ENCODE data around the gene PKMYT1.

PKMYT1 gene

DNA sequence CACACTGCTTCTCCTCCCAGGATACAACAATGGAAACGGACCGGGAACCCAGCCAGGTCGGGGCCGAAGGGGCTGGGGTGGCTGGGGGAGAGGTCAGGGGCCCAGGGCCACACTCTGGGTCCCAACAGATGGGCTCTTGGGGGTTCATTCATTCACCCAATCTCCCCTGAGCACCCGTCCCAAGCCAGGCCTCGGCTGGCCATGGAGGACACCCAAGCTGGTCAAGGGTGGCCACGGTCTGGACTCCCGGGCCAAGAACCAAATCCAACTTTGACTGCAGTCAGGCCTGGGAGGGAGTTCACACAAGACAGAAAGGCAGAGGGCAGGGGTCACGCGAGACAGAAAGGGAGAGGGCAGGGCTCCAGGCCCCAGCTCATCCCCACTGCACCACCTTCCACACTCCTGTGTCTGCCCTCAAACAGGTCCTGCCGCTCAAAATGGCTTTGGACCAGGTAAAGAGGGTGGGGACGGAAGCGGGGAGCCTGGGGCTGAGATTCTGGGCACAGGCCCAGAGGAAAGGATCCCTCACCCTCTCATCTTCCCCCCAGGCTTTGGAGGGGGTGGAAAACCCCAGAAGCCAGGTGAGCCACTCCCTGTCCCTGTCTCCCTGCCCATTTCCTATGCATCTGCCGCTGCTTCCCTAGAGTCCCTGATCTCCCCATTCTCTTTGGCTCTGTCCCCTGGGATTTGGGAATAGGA is 12.3 kb upstream of the PKMYT1 start:
- Histone ChIP-seq H3K36me3 (ENCODE audit: insufficient read depth, low read length) (no peaks in the 10 kb centered on the region), H3K9ac (ENCODE audit: low read depth, low read length) (no peak overlapping the region), H3K4me1 (ENCODE audit: insufficient read depth, low read length) (peaks cover 29% of the 10 kb centered on the region), H3K9me3 (ENCODE audit: control insufficient read depth, insufficient read depth, low read length) (no peaks in the 10 kb centered on the region)

DNA sequence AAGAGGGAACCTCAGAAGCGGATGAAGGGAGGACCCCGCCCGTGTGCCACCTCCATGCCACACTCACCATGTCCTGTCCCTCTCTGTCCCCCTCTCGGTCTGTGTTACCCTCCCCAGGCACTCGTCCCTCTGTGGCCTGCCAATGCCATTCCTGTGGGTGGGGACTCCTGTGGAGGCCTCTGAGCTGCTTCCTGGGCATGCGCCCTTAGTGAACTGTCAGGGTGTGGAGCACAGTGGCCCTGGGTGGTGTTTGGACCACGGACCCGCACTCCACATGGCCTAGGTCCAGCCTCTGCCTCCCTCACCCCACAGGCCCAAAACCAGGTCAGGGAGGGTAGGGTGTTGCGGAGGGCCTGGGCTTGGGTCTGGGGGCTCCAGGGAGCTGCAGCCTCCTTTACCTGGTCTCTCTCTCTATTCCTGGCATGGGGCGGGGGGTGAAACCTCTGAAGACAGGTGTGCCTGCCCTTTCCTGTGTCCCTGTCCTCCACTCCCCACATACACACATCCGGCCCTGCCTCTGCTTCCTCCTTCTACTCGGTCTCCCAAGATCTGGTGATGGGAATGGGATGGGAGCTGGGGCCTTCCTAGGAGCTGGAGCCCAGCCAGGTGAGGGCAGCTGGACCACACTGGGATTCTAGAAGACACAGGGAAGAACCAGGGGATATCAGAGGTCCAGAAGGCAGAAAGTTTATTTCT is 11.5 kb upstream of the PKMYT1 start:
- no peak overlapping the region for H3K9ac ChIP-seq (ENCODE audit: low read depth, low read length)
- H3K36me3 ChIP-seq (ENCODE audit: insufficient read depth, low read length), result no peaks in the 10 kb centered on the region
- no peaks in the 10 kb centered on the region for H3K9me3 ChIP-seq (ENCODE audit: control insufficient read depth, insufficient read depth, low read length)
- peaks cover 28% of the 10 kb centered on the region for H3K4me1 ChIP-seq (ENCODE audit: insufficient read depth, low read length)

DNA sequence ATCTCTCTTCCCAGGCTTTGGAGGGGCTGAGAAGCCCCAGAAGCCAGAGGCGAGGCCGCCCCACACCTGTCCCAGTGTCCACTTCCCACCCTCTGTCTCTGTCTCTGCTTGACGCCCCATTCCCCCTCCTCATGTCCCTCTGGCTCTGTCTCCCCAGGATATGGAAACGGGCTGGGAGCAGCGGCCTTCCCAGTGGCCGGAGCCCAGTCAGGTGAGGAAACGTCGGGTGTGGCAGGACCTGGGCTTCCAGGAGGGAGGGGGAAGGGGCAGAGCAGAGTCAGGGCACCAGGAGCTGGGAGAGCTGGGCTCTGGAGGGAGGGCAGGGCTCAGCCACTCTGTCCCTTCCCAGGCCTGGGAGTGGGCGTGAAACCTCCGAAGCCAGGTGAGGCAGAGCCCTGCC is 10.6 kb upstream of the PKMYT1 start:
- H3K9me3 ChIP-seq (ENCODE audit: control insufficient read depth, insufficient read depth, low read length), result no peaks in the 10 kb centered on the region
- no peaks in the 10 kb centered on the region for H3K36me3 ChIP-seq (ENCODE audit: insufficient read depth, low read length)
- H3K4me1 ChIP-seq (ENCODE audit: insufficient read depth, low read length), result peaks cover 26% of the 10 kb centered on the region

DNA sequence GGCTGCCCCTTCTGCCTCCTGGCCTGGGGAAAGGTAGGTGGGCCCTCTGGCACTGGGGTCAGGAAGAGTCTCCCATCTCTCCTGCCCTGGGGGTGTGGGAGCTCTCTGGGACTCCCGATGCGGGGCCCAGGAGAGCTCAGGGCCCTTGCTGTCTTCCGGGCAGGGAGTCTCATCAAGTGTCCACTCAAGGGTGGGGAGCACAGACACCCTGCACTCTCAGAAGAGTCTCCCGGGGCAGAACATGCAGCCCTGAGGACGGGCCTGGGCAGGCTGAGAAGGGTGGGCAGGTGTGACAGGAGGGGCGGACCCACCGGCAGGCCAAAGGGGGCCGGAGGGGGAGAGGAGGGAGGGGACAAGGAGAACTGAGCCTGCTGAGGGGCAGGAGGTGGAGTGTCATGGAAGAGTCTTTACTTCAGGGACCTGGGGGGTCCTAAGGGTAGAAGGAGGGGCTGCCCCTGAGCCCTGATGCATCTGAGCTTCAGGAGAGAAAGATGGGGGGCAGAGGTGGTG is 8.4 kb upstream of the PKMYT1 start:
- Histone ChIP-seq H3K9ac (ENCODE audit: low read depth, low read length) (no peak overlapping the region), H3K36me3 (ENCODE audit: insufficient read depth, low read length) (no peaks in the 10 kb centered on the region), H3K4me1 (ENCODE audit: insufficient read depth, low read length) (peaks cover 26% of the 10 kb centered on the region), H3K9me3 (ENCODE audit: control insufficient read depth, insufficient read depth, low read length) (no peaks in the 10 kb centered on the region)

More for the DNA sequence above, 10.6 kb upstream of the PKMYT1 start:
- no peak overlapping the region for H3K9ac ChIP-seq (ENCODE audit: low read depth, low read length)

DNA sequence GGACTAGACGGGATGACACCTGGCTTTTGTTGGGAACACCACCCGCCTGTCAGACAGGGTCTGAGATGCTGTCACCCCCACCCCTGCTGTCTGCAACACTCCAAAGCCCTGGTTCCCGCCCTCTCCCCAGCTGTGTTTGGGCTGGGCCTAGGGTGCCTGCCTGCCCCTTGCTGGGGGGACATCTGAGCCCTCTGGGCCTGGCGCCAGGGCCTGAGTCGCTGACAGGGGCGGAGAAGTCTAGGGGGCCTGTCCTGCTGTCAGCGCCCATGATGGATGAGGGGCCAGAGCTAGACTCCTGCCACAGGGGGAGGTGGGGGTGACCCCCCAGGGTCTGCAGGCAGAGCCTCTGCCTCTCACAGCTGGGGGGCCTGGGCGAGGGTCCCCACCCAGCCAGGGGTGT is 7.6 kb upstream of the PKMYT1 start:
- Histone ChIP-seq H3K4me1 (ENCODE audit: insufficient read depth, low read length) (peaks cover 29% of the 10 kb centered on the region), H3K9ac (ENCODE audit: low read depth, low read length) (no peak overlapping the region), H3K36me3 (ENCODE audit: insufficient read depth, low read length) (no peaks in the 10 kb centered on the region), H3K9me3 (ENCODE audit: control insufficient read depth, insufficient read depth, low read length) (no peaks in the 10 kb centered on the region)

DNA sequence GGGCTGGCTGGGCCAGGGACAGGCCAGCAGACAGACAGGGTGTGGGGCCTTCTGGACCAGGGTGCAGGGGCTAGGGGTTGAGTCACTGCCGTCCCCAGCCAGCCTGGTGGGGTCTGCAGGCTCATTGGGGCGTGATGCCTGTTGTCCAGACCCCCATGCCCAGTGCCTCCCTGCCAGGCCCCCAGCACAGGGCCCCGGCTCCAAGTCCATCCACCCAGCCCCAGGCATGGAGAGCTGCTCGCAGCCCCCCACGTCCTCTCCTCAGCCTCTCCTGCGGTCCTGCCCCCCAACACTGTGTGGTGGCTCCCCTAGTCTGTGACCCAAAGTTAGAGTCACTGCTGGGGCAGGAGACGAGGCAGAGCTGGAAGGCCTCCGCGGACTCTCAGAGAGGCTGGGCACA is 7.0 kb upstream of the PKMYT1 start:
- Histone ChIP-seq H3K4me1 (ENCODE audit: insufficient read depth, low read length) (peaks cover 30% of the 10 kb centered on the region), H3K9ac (ENCODE audit: low read depth, low read length) (no peak overlapping the region), H3K9me3 (ENCODE audit: control insufficient read depth, insufficient read depth, low read length) (no peaks in the 10 kb centered on the region), H3K36me3 (ENCODE audit: insufficient read depth, low read length) (no peaks in the 10 kb centered on the region)

DNA sequence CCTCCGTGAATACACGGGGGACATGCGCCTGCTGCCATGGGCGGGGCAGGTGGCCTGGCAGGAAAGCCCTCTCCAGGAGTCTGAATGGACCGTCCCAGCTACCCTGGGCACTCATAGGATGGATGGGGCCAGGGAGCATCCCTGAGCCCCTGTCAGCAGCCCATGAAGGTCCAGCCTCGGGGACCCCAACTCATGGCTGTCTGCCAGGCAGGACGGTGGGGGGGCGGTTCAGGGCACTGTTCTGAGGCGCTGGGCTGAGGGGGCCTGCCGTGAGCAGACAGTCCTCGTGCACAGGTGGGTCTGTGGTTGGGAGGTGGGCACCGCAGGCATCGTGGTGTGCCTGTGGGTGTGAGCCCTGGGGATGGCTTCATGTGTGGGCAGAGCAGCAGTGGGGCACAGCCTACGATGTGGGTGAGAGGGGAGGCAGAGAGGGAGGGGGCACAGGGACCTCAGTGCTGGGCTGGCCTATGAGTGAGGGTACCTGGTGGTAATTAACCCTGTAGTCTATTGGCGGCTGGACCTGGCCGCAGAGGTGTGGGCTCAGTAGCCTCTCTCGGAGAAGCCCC is 6.5 kb upstream of the PKMYT1 start:
- H3K9ac ChIP-seq (ENCODE audit: low read depth, low read length), result no peak overlapping the region
- H3K4me1 ChIP-seq (ENCODE audit: insufficient read depth, low read length), result peaks cover 30% of the 10 kb centered on the region
- H3K36me3 ChIP-seq (ENCODE audit: insufficient read depth, low read length), result no peaks in the 10 kb centered on the region
- no peaks in the 10 kb centered on the region for H3K9me3 ChIP-seq (ENCODE audit: control insufficient read depth, insufficient read depth, low read length)

DNA sequence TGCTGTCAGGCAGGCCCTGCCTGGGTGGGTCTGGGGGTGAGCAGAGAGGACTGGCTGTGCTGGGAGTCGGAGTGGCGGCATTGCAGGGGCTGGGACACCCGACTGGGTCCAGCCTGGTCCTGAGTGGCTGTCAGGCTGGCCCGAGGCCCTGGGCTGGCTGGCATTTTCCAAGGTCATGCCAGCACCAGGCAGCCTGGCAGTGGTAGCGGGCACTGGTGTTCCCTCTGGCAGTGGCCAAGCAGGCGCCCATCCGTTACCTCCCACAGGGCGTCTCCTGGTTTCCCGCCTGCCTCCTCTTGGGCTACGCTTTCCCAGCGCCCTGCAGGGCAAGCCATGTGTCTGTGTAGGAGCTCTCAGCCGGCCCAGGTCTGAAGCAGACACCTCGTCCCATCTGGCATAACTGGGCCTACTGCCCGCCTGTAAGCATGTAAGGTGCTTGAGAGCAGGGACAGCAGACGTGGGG is 5.7 kb upstream of the PKMYT1 start:
- Histone ChIP-seq H3K9me3 (ENCODE audit: control insufficient read depth, insufficient read depth, low read length) (no peaks in the 10 kb centered on the region), H3K4me1 (ENCODE audit: insufficient read depth, low read length) (peaks cover 25% of the 10 kb centered on the region), H3K36me3 (ENCODE audit: insufficient read depth, low read length) (no peaks in the 10 kb centered on the region), H3K9ac (ENCODE audit: low read depth, low read length) (no peak overlapping the region)

DNA sequence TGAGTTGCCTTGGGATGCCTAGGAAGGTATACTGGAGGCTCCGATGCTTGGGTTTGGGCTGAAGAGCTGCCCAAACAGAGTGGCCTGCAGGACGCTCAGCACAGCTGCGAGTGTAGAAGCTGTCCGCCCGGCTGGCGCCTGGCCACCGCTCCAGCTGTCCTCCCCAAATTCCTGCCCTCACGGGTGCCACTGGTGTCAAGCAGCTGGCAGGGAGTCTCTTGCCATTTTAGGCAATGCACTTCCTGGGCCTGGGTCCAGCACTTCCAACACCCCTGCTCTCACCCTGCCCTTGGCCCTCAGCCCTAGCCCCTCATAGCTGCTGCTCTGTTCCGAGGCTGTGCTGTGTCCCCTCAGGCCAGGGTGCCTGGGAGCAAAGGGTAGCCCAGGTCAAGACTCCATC is 5.2 kb upstream of the PKMYT1 start:
- Histone ChIP-seq H3K9ac (ENCODE audit: low read depth, low read length) (no peak overlapping the region), H3K9me3 (ENCODE audit: control insufficient read depth, insufficient read depth, low read length) (no peaks in the 10 kb centered on the region), H3K36me3 (ENCODE audit: insufficient read depth, low read length) (no peaks in the 10 kb centered on the region), H3K4me1 (ENCODE audit: insufficient read depth, low read length) (peaks cover 23% of the 10 kb centered on the region)

DNA sequence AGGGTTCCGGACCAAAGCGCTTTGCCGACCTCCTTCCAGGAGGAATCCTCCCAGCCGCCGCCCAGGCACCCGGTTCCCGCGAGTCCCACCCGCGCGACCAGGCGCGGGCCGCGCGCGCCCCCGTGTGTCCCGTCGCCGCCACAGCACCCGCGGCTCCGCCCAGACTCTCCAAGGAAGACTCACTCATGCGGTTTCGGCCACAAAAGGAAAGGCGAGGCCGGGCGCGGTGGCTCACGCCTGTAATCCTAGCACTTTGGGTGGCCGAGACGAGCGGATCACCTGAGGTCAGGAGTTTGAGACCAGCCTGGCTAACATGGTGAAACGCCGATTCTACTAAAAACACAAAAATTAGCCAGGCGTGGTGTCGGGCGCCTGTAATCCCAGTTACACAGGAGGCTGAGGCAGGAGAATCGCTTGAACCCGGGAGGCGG is 3.5 kb upstream of the PKMYT1 start:
- peaks cover 8% of the 10 kb centered on the region; the same call in 1 of the 2 replicates for H3K4me1 ChIP-seq (ENCODE audit: insufficient read depth, low read length)
- no peaks in the 10 kb centered on the region for H3K9me3 ChIP-seq (ENCODE audit: control insufficient read depth, insufficient read depth, low read length)
- H3K9ac ChIP-seq (ENCODE audit: low read depth, low read length), result no peak overlapping the region; the same call in 1 of the 2 replicates
- no peaks in the 10 kb centered on the region for H3K36me3 ChIP-seq (ENCODE audit: insufficient read depth, low read length)

DNA sequence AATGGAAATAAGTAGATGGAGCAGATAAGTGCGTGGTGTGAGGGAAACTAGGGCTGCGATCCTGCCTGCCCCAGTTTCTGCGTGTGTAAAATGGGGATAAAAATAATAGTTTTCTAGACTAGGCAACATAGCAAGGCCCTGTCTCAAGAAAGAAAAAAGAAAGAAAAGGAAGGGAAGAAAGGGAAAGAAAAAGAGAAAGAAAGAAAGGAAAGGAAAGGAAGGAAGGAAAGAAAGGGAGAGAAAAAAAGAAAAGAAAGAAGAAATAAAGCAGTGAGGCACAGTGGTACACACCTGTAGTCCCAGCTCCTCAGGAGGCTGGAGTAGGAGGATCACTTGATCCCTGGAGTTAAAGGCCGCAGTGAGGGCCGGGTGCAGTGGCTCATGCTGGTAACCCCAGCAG is 2.2 kb upstream of the PKMYT1 start:
- Histone ChIP-seq H3K9ac (ENCODE audit: low read depth, low read length) (no peak overlapping the region), H3K36me3 (ENCODE audit: insufficient read depth, low read length) (no peaks in the 10 kb centered on the region), H3K9me3 (ENCODE audit: control insufficient read depth, insufficient read depth, low read length) (no peaks in the 10 kb centered on the region), H3K4me1 (ENCODE audit: insufficient read depth, low read length) (peaks cover 4% of the 10 kb centered on the region; the same call in 1 of the 2 replicates)

DNA sequence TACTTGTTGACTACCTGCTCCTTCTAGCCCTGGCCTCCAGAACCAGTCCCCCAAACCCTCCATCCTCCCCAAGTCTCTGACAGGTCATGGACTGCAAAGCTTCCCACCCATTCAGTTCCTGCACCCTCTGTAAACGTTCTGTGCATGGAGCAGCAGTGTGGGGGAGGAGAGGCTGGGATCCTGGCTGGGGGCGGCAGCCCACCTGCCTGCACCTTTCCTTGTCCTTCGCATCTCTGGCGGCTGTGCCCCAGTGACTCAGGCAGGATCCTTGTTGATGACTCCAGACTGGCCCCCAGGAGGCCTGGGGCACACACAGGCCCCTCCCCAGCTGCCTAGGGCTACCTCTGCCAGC is 1.6 kb upstream of the PKMYT1 start:
- Histone ChIP-seq H3K9me3 (ENCODE audit: control insufficient read depth, insufficient read depth, low read length) (no peaks in the 10 kb centered on the region), H3K9ac (ENCODE audit: low read depth, low read length) (peak overlapping the region; percentile 97), H3K36me3 (ENCODE audit: insufficient read depth, low read length) (no peaks in the 10 kb centered on the region), H3K4me1 (ENCODE audit: insufficient read depth, low read length) (peaks cover 4% of the 10 kb centered on the region; the same call in 1 of the 2 replicates)

DNA sequence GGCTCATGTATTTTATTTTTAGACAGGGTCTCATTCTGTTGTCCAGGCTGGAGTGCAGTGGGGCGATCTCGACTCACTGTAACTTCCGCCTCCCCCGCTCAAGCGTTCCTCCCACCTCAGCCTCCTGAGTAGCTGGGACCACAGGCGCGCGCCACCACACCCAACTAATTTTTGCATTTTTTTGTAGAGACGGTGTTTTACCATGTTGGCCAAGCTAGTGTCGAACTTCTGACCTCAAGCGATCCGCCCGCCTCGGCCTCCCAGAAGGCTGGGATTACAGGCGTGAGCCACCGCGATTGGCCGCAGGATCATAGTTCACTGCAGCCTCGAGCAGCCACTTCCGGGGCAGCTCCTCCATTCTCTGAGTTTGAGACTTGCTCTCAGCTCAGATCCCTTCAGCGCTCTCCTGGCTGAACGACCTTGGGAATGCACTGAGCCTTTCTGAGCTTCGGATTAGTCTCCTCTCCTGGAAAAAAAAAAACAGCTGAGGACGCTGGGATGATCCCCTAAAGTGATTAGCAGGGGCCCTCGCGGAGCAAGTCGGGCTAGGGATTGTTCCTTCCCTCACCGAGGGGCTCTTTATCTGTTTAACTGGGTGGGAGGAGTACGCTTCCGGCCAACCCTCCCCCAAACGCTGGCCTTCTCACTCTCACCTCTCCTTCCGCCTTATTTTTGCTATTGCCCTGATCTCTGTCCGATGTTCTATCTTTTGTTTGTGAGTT is 1.1 kb upstream of the PKMYT1 start:
- Histone ChIP-seq H3K9ac (ENCODE audit: low read depth, low read length) (peak overlapping the region; percentile 97), H3K36me3 (ENCODE audit: insufficient read depth, low read length) (no peaks in the 10 kb centered on the region), H3K4me1 (ENCODE audit: insufficient read depth, low read length) (peaks cover 4% of the 10 kb centered on the region; the same call in 1 of the 2 replicates), H3K9me3 (ENCODE audit: control insufficient read depth, insufficient read depth, low read length) (no peaks in the 10 kb centered on the region)

DNA sequence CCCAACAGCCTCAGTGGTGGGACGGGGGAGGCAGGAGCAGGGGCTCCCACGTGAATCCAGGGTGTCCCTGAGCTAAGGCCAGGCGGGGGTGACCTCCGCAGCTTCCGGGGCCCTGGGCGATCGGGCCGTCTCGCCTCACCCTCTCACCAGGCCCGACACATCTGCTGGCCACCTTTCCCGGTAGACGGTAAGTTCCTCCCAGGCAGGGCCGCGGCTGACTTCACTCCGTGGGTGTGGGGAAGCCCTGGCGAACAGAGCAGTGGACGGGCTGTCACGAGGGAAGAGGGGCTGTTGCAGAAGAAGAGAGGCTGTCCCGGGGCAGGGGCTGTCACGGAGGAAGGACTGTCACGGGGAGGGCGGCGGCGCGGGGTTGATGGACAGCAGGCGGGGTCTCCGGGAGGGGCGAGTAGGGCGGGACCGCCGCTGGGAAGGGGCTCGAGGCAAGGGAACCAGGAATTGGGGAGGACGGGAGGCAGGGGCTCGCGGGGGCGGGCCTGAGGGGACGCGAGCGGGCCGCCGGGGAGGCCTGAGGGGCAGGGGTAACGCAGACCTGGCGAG is 498 bp downstream of the PKMYT1 start:
- H3K9ac ChIP-seq (ENCODE audit: low read depth, low read length), result peak overlapping the region; percentile 97
- no peaks in the 10 kb centered on the region; the same call in 1 of the 2 replicates for H3K36me3 ChIP-seq (ENCODE audit: insufficient read depth, low read length)
- H3K4me1 ChIP-seq (ENCODE audit: insufficient read depth, low read length), result peaks cover 4% of the 10 kb centered on the region; the same call in 1 of the 2 replicates
- no peaks in the 10 kb centered on the region for H3K9me3 ChIP-seq (ENCODE audit: control insufficient read depth, insufficient read depth, low read length)

Data from ES-I3 (cell line).